Measurements from ENCODE around the gene RTL10. TPM values are rescaled to one million over a fixed set of nuclear protein-coding genes. Genes with fewer than 3 reads are reported as not detected.

RTL10 gene
- total and polyA plus RNA-seq, 2 donors (not counting 1 experiment from before 2014, with no cell fraction given) = 6.4 to 15.2 TPM

DNA sequence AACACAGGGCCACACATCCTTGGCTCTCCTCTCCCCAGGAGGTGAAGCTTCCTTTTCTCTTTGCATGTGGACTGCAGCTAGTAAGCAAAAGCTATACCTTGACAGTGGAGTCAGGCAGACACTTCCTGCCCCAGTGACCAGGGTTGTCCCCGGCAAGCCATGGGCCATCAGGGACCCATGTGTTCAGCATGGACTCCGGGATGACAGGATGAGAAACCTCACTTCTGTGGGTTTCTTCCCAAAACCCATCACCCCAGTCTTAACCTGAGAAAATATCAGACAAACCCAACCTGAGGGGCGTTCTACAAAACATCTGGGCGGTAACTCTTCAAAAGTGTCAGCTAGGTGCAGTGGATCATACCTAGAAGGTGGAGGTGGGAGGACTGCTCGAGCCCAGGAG lies 40.2 kb downstream of the RTL10 start:
- no peak overlapping the region for H3K27ac ChIP-seq (ENCODE audit: low read length in 2 of 2)
- no peak overlapping the region for H3K4me3 Mint-ChIP-seq
- WGBS (ENCODE audit: insufficient coverage) = 100% methylated on average over 1 of the region's 5 CpGs

DNA sequence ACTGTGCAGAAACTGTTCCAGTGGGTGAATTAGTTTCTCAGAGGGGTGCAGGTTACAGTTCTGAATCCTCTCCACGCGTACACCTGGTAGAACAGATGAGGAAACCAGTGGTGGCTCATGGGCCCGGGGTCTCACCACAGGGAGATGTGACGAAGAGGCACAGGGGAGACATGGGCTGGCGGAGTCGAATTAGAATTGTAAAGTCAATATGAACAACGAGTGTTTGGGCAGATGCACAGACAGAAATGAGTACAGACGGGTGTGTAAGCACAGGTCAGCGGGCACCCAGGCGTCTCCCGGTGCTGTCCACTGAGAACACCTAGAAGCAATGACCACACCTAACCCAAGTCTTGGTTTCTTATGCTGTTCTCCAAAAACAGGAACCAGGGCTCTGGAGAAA lies 41.8 kb downstream of the RTL10 start:
- peaks cover 0 to 6% of the 10 kb centered on the region in 2 experiments for H3K36me3 ChIP-seq (replicated peaks in 1 of 2; ENCODE audit: control extremely low read depth in 1 of 2, control insufficient read depth in 1 of 2, extremely low read depth in 1 of 2, insufficient read depth in 2 of 2, low read length in 1 of 2)
- H4K20me1 ChIP-seq (ENCODE audit: control insufficient read depth, insufficient read depth, low read length, poor library complexity, severe bottlenecking) = no peaks in the 10 kb centered on the region
- no peaks in the 10 kb centered on the region for H3K27me3 ChIP-seq (replicated peaks in 1 of 4; ENCODE audit: control extremely low read depth in 1 of 4, control insufficient read depth in 3 of 4, insufficient read depth in 4 of 4, low read length in 3 of 4)
- Mint-ChIP-seq H3K27me3 (no peaks in the 10 kb centered on the region), H3K4me1 (no peaks in the 10 kb centered on the region), H3K9me3 (ENCODE audit: insufficient read depth) (no peaks in the 10 kb centered on the region), H3K4me3 (no peak overlapping the region), H3K27ac (no peak overlapping the region)
- intact Hi-C loops (cut with micrococcal nuclease) = no loop called here
- POLR2A ChIA-PET = no interaction called here
- H3K9ac ChIP-seq (ENCODE audit: low read length) = no peak overlapping the region
- H2AFZ ChIP-seq (ENCODE audit: insufficient read depth, low read depth, low read length, poor library complexity, severe bottlenecking) = no peak overlapping the region
- H3K4me2 ChIP-seq (replicated peaks; ENCODE audit: low read depth, low read length, poor library complexity, severe bottlenecking) = no peak overlapping the region
- 86% methylated on average over 7 of the region's 11 CpGs for WGBS (ENCODE audit: insufficient coverage)
- H3K4me3 ChIP-seq (ENCODE audit: control extremely low read depth in 1 of 5, extremely low read depth in 1 of 5, insufficient read depth in 1 of 5, low read depth in 2 of 5, low read length in 4 of 5) = no peak overlapping the region
- CTCF ChIA-PET = no interaction called here
- no peak for DNase-seq
- no peak overlapping the region for H3K27ac ChIP-seq (ENCODE audit: low read length in 2 of 2)
- no peaks in the 10 kb centered on the region for H3K9me3 ChIP-seq (ENCODE audit: control extremely low read depth in 1 of 3, control insufficient read depth in 2 of 3, insufficient read depth in 1 of 3, low read length in 2 of 3)
- H3K4me1 ChIP-seq (ENCODE audit: control insufficient read depth in 2 of 2, insufficient read depth in 2 of 2, low read length in 2 of 2) = no peaks in the 10 kb centered on the region
- H3K79me2 ChIP-seq (ENCODE audit: control insufficient read depth, insufficient read depth, low read length) = no peaks in the 10 kb centered on the region
- ATAC-seq (ENCODE audit: low read depth) = no peak
- TF ChIP-seq, protein P1, sequence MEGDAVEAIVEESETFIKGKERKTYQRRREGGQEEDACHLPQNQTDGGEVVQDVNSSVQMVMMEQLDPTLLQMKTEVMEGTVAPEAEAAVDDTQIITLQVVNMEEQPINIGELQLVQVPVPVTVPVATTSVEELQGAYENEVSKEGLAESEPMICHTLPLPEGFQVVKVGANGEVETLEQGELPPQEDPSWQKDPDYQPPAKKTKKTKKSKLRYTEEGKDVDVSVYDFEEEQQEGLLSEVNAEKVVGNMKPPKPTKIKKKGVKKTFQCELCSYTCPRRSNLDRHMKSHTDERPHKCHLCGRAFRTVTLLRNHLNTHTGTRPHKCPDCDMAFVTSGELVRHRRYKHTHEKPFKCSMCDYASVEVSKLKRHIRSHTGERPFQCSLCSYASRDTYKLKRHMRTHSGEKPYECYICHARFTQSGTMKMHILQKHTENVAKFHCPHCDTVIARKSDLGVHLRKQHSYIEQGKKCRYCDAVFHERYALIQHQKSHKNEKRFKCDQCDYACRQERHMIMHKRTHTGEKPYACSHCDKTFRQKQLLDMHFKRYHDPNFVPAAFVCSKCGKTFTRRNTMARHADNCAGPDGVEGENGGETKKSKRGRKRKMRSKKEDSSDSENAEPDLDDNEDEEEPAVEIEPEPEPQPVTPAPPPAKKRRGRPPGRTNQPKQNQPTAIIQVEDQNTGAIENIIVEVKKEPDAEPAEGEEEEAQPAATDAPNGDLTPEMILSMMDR (IDR thresholded peaks at IDR 0.05) = no peak
- no peak for TF ChIP-seq EZH2 (IDR thresholded peaks at IDR 0.05; ENCODE audit: borderline replicate concordance, insufficient read depth, low read depth, low read length, poor library complexity, severe bottlenecking)

More for the DNA sequence above, 40.2 kb downstream of the RTL10 start:
- H3K9me3 ChIP-seq (ENCODE audit: control extremely low read depth in 1 of 3, control insufficient read depth in 2 of 3, insufficient read depth in 1 of 3, low read length in 2 of 3) = no peaks in the 10 kb centered on the region
- no peak overlapping the region for H3K4me2 ChIP-seq (replicated peaks; ENCODE audit: low read depth, low read length, poor library complexity, severe bottlenecking)
- no peak for ATAC-seq (ENCODE audit: low read depth)
- H3K9ac ChIP-seq (ENCODE audit: low read length) = no peak overlapping the region
- Mint-ChIP-seq H3K9me3 (ENCODE audit: insufficient read depth) (no peaks in the 10 kb centered on the region), H3K4me1 (no peaks in the 10 kb centered on the region), H3K27ac (no peak overlapping the region), H3K27me3 (no peaks in the 10 kb centered on the region)
- CTCF ChIA-PET = no interaction called here
- no peaks in the 10 kb centered on the region for H3K79me2 ChIP-seq (ENCODE audit: control insufficient read depth, insufficient read depth, low read length)
- intact Hi-C loops (cut with micrococcal nuclease) = no loop called here
- no peak for DNase-seq
- H3K27me3 ChIP-seq (replicated peaks in 1 of 4; ENCODE audit: control extremely low read depth in 1 of 4, control insufficient read depth in 3 of 4, insufficient read depth in 4 of 4, low read length in 3 of 4) = no peaks in the 10 kb centered on the region
- no peak for TF ChIP-seq EZH2 (IDR thresholded peaks at IDR 0.05; ENCODE audit: borderline replicate concordance, insufficient read depth, low read depth, low read length, poor library complexity, severe bottlenecking)
- TF ChIP-seq, protein P1 (IDR thresholded peaks at IDR 0.05) = no peak
- POLR2A ChIA-PET = no interaction called here
- H3K4me3 ChIP-seq (ENCODE audit: control extremely low read depth in 1 of 5, extremely low read depth in 1 of 5, insufficient read depth in 1 of 5, low read depth in 2 of 5, low read length in 4 of 5) = no peak overlapping the region
- peaks cover 0 to 6% of the 10 kb centered on the region in 2 experiments for H3K36me3 ChIP-seq (replicated peaks in 1 of 2; ENCODE audit: control extremely low read depth in 1 of 2, control insufficient read depth in 1 of 2, extremely low read depth in 1 of 2, insufficient read depth in 2 of 2, low read length in 1 of 2)
- no peak overlapping the region for H2AFZ ChIP-seq (ENCODE audit: insufficient read depth, low read depth, low read length, poor library complexity, severe bottlenecking)
- no peaks in the 10 kb centered on the region for H4K20me1 ChIP-seq (ENCODE audit: control insufficient read depth, insufficient read depth, low read length, poor library complexity, severe bottlenecking)
- H3K4me1 ChIP-seq (ENCODE audit: control insufficient read depth in 2 of 2, insufficient read depth in 2 of 2, low read length in 2 of 2) = no peaks in the 10 kb centered on the region

Data from B cell (primary cell).